K562 (cell line): Measurements from ENCODE around the gene CD300LG. TPM values are rescaled to one million over a fixed set of nuclear protein-coding genes. Genes with fewer than 3 reads are reported as not detected.

Experiments used
- ATAC-seq: fragments of 200-7000 bp; cut with Tn5 transposase; 3 replicates; pipeline ENCODE4 v1.9.1; 2020; ENCODE audit warnings: moderate library complexity
- BruUV-seq: library from RNA; stranded (reverse); fragments of 400-500 nt; replicated peaks from 2 replicates; lab custom pipeline; 2021; lab: Mats Ljungman, UMichigan
- CTCF ChIA-PET: fragments of 300-600 bp; formaldehyde crosslinking; extraction: SDS; loops from one replicate; lab custom pipeline; 2021; ENCODE audit warnings: low intra/inter-chr PET ratio; lab: Yijun Ruan, JAX
- POLR2A ChIA-PET: fragments of 300-600, 350-650 bp; sonication (Branson Sonifier 250); formaldehyde crosslinking; extraction: SDS; loops from one replicate; lab custom pipeline; 2021; ENCODE audit warnings: antibody characterized with exemption, inconsistent platforms; lab: Yijun Ruan, JAX
- DNase-seq, 4 experiments: peaks; one replicate each; pipeline versions ENCODE4 v3.0.0 to v3.0.0-alpha.2; 2011 to 2018; ENCODE audit warnings: low spot score in 3 of 4, mixed read lengths in 3 of 4; ENCODE audit errors: extremely low read depth in 1 of 4
- FAIRE-seq: peaks from 2 replicates; lab custom pipeline; 2011; peaks lifted over from hg19 to GRCh38; lab: Jason Lieb, UNC
- H2AFZ ChIP-seq: 2 replicates; pipeline ENCODE4 v1.6.0; 2011; ENCODE audit warnings: low read depth, low read length, control low read depth, inconsistent platforms
- H3K27ac ChIP-seq: fragments of 200-600 bp; 3 replicates; pipeline ENCODE4 v1.8.0; 2011; ENCODE audit warnings: low read depth, mild to moderate bottlenecking, control low read depth, inconsistent platforms, low read length, moderate library complexity, mixed read lengths; ENCODE audit errors: extremely low read depth
- H3K27me3 ChIP-seq, 2 experiments: fragments of 300-600 bp in 1 of 2; 2 replicates in 1 of 2; 3 replicates in 1 of 2; pipeline versions ENCODE4 v1.6.0 to v1.8.0; 2011; ENCODE audit warnings: inconsistent platforms in 2 of 2, low read length in 2 of 2, mild to moderate bottlenecking in 1 of 2, mixed read lengths in 1 of 2, moderate library complexity in 1 of 2; ENCODE audit not compliant: control insufficient read depth in 2 of 2, insufficient read depth in 2 of 2
- H3K36me3 ChIP-seq: fragments of 300-600 bp; 3 replicates; pipeline ENCODE4 v1.8.0; 2011; ENCODE audit warnings: mild to moderate bottlenecking, low read length, inconsistent platforms; ENCODE audit not compliant: control insufficient read depth, insufficient read depth
- H3K4me1 ChIP-seq, 2 experiments: fragments of 200-600 bp in 1 of 2; replicated peaks in 1 of 2; 2 replicates in 1 of 2; 3 replicates in 1 of 2; pipeline versions ENCODE4 v1.5.1 to v1.8.0; 2011; ENCODE audit warnings: inconsistent platforms in 2 of 2, low read length in 2 of 2, mild to moderate bottlenecking in 1 of 2, mixed read lengths in 1 of 2, moderate library complexity in 1 of 2; ENCODE audit not compliant: control insufficient read depth in 2 of 2, insufficient read depth in 2 of 2
- H3K4me2 ChIP-seq: 2 replicates; pipeline ENCODE4 v1.6.1; 2011; ENCODE audit warnings: low read length, control low read depth, inconsistent platforms, mixed read lengths; ENCODE audit not compliant: insufficient read depth
- H3K4me3 ChIP-seq: fragments of 200-600 bp; sonication (generic), shearing (Covaris generic); 2 replicates; pipeline ENCODE4 v1.5.1; 2016; ENCODE audit warnings: control low read depth, inconsistent platforms
- H3K79me2 ChIP-seq: fragments of 200-600 bp; 3 replicates; pipeline ENCODE4 v1.8.0; 2011; ENCODE audit warnings: low read length, inconsistent platforms; ENCODE audit not compliant: control insufficient read depth, insufficient read depth
- H3K9ac ChIP-seq, 2 experiments: 2 replicates each; pipeline versions ENCODE4 v1.6.0 to v1.6.1; 2011; ENCODE audit warnings: low read depth in 2 of 2, low read length in 2 of 2, control low read depth in 1 of 2, inconsistent platforms in 1 of 2, mild to moderate bottlenecking in 1 of 2, mixed read lengths in 1 of 2; ENCODE audit not compliant: insufficient read depth in 1 of 2
- H3K9me1 ChIP-seq: one replicate; pipeline ENCODE4 v1.6.0; 2011; ENCODE audit warnings: inconsistent platforms, mild to moderate bottlenecking, low read length, moderate library complexity; ENCODE audit not compliant: control insufficient read depth, insufficient read depth
- H3K9me3 ChIP-seq: replicated peaks from 2 replicates; pipeline ENCODE4 v1.5.1; 2011; ENCODE audit warnings: low read depth, low read length, inconsistent platforms; ENCODE audit not compliant: control insufficient read depth, insufficient read depth
- H4K20me1 ChIP-seq: replicated peaks from 2 replicates; pipeline ENCODE4 v1.6.1; 2011; ENCODE audit warnings: low read length, inconsistent platforms, mixed read lengths; ENCODE audit not compliant: control insufficient read depth, insufficient read depth
- ATF1 ChIP-seq, 2 experiments: fragments of 450-650 bp in 1 of 2; IDR thresholded peaks; 2 replicates each; pipeline ENCODE4 v1.6.1; 2016; ENCODE audit warnings: missing compliant biosample characterization in 1 of 2, missing genetic modification characterization in 1 of 2
- EGR1 ChIP-seq: fragments of 450-650 bp; conservative IDR thresholded peaks from 2 replicates; pipeline ENCODE4 v1.6.1; 2017; ENCODE audit warnings: mild to moderate bottlenecking
- GABPB2 ChIP-seq: fragments of 250-450 bp; sonication (Bioruptor Pico); conservative IDR thresholded peaks from 2 replicates; pipeline ENCODE4 v1.5.1; 2021; ENCODE audit warnings: mild to moderate bottlenecking
- PCBP2 ChIP-seq: fragments of 200-400 bp; formaldehyde crosslinking; IDR thresholded peaks from 2 replicates; pipeline ENCODE4 v1.6.1; 2018; ENCODE audit warnings: low read length, low read depth, mild to moderate bottlenecking, moderate library complexity; ENCODE audit not compliant: poor library complexity, severe bottlenecking
- PTTG1 ChIP-seq: fragments of 450-650 bp; IDR thresholded peaks from 2 replicates; pipeline ENCODE4 v1.6.1; 2016; ENCODE audit warnings: low read depth, mild to moderate bottlenecking, missing genetic modification characterization, missing compliant biosample characterization
- ZKSCAN1 ChIP-seq: fragments of 150-350 bp; IDR thresholded peaks from 2 replicates; pipeline ENCODE4 v1.6.1; 2016; ENCODE audit warnings: low read depth, low read length
- ZZZ3 ChIP-seq: fragments of 450-650 bp; IDR thresholded peaks from 2 replicates; pipeline ENCODE4 v1.6.1; 2016; ENCODE audit warnings: antibody characterized with exemption, mild to moderate bottlenecking, moderate library complexity
- WGBS: fragments of 100-300 bp; shearing (Covaris generic); methylation state at CpG from one replicate; pipeline ENCODE4 v1.1.6; 2016; ENCODE audit warnings: low coverage, mixed read lengths; ENCODE audit not compliant: insufficient coverage; ENCODE audit errors: missing lambda C conversion rate; 5-methylcytosine and 5-hydroxymethylcytosine counted together
- in situ Hi-C: fragments of 300-500 bp; cut with MboI; formaldehyde crosslinking; loops from 4 replicates; pipeline ENCODE4 v1.15.0; 2018; ENCODE audit warnings: inconsistent platforms, mixed read lengths
- intact Hi-C: fragments of 100-400 bp; cut with micrococcal nuclease; formaldehyde crosslinking; loops from 2 replicates; pipeline ENCODE4 v1.14.2; 2022
- polyA plus RNA-seq, 8 experiments: library from polyadenylated mRNA; depleted of rRNA in 4 of 8; stranded (reverse) in 5 of 8; unstranded in 3 of 8; fragments of >200 nt; fragmentation: Nextera tagmentation in 2 of 8; fragmentation: Illumina TruSeq in 1 of 8; extraction: Ambion mirVana in 2 of 8; extraction: Trizol in 1 of 8; gene quantifications; 2 replicates each; pipeline versions ENCODE4 v1.2.1 to v1.2.3, GENCODE V29; 2011 to 2014; ENCODE audit warnings: inconsistent platforms in 1 of 8, missing spikeins in 1 of 8
- total RNA-seq, 7 experiments: library from RNA; depleted of rRNA in 6 of 7; stranded (reverse); fragments of >200 nt in 6 of 7; fragmentation: Illumina TruSeq in 2 of 7; extraction: Trizol in 2 of 7; gene quantifications; 2 replicates each; pipeline versions ENCODE4 v1.2.1 to v1.2.3, GENCODE V29; 2011 to 2021; ENCODE audit warnings: low replicate concordance in 1 of 7
- TF ChIP-seq, protein P1 (sequence below), 3 experiments: fragments of 200-800 bp in 1 of 3; sonication (Bioruptor generic) in 1 of 3; sonication (generic) in 1 of 3; formaldehyde crosslinking in 1 of 3; IDR thresholded peaks; 2 replicates each; pipeline versions ENCODE4 v1.6.1 to v1.8.0; 2016 to 2022; ENCODE audit warnings: mild to moderate bottlenecking in 2 of 3, missing compliant biosample characterization in 2 of 3, missing genetic modification characterization in 2 of 3, missing genetic modification reagents in 1 of 3

CD300LG gene
- total and polyA plus RNA-seq, 9 of the 15 experiments (the other 6 are each of a cell fraction or from before 2014, with no cell fraction given), result not detected

GRCh38 chr17:43808076-43808475, 38.9 kb upstream of the CD300LG start:
- intact Hi-C loops, result no loop called here
- ChIA-PET POLR2A (interaction anchor here (0.7 kb wide), 1 partner anchor 270 kb away, joined by 3 read pairs; no protein-coding TSS in a partner anchor), CTCF (no interaction called here)
- no peaks in the 10 kb centered on the region for H3K9me1 ChIP-seq
- no peaks in the 10 kb centered on the region for H3K79me2 ChIP-seq
- no peaks in the 10 kb centered on the region for H3K9me3 ChIP-seq
- H3K4me3 ChIP-seq, result no peak overlapping the region
- peaks cover 0 to 1% of the 10 kb centered on the region in 2 experiments; a peak in 1 of 5 replicates for H3K27me3 ChIP-seq
- H3K36me3 ChIP-seq, result peaks cover 5% of the 10 kb centered on the region; the same call in 1 of the 3 replicates
- ATAC-seq (no peak), DNase-seq (no peak), FAIRE-seq (no peak)
- no peak overlapping the region for H3K4me2 ChIP-seq
- H3K27ac ChIP-seq, result no peak overlapping the region
- no peak overlapping the region for H2AFZ ChIP-seq
- no TSS peak for BruUV-seq
- TF ChIP-seq PCBP2, result no peak
- no peak for TF ChIP-seq GABPB2 (CRISPR knock-in tag)
- TF ChIP-seq EGR1, result 0 out of 2 replicates have a peak, but pooled peaks have one; percentile 30
- no peak for TF ChIP-seq ZKSCAN1
- no peak for TF ChIP-seq ZZZ3
- no peak for TF ChIP-seq ATF1 (CRISPR knock-in tag; IDR thresholded peaks at IDR 0.05)
- no peak for TF ChIP-seq ATF1 (tag; IDR thresholded peaks at IDR 0.05)
- WGBS, result 41% methylated on average over 4 of the region's 4 CpGs
- H3K4me1 ChIP-seq, result no peaks in the 10 kb centered on the region
- H4K20me1 ChIP-seq, result no peaks in the 10 kb centered on the region
- in situ Hi-C loops, result no loop called here
- no peak overlapping the region for H3K9ac ChIP-seq

DNA sequence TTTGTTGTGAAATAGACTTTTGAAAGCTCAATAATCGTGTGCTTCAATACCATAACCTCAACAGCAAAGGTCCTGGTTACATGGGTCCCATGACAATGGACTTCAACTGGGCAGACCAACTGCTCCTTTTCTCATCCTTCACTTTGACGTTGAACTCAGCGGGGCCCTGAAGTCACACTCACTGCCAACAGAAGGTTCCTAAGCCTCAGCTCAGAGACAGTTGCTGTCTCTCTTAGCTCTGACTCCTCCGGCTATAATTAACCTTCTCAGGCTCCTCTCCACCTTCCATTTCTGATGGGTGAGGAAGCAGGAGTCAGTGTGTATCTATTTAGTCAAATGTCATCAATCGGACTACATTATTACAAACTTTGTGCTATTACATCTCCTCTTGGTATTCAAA, 37.9 kb upstream of the CD300LG start:
- POLR2A ChIA-PET, result interaction anchor here (1.3 kb wide), 1 partner anchor 10 kb away, joined by 4 read pairs; no protein-coding TSS in a partner anchor
- peak; percentile 19 for FAIRE-seq
- intact Hi-C loops, result no loop called here

More for the DNA sequence above, 37.9 kb upstream of the CD300LG start:
- Histone ChIP-seq H3K27me3 (0 out of 5 replicates have a peak, but pooled peaks cover 0 to 9% of the 10 kb centered on the region in 2 experiments), H3K36me3 (peaks cover 5% of the 10 kb centered on the region; the same call in 1 of the 3 replicates), H3K4me2 (no peak overlapping the region), H3K27ac (no peak overlapping the region)
- in situ Hi-C loops, result no loop called here
- BruUV-seq, result no TSS peak
- CTCF ChIA-PET, result no interaction called here
- DNase-seq, result no peak
- ATAC-seq, result no peak
- TF ChIP-seq PTTG1 (tag), result no peak
- TF ChIP-seq, protein P1, sequence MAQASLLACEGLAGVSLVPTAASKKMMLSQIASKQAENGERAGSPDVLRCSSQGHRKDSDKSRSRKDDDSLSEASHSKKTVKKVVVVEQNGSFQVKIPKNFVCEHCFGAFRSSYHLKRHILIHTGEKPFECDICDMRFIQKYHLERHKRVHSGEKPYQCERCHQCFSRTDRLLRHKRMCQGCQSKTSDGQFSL (CRISPR knock-in tag; IDR thresholded peaks at IDR 0.05), result no peak
- TF ChIP-seq, protein P1 (tag; IDR thresholded peaks at IDR 0.05), result no peak
- TF ChIP-seq, all 486 proteins: peak for 0
- no peak overlapping the region for H2AFZ ChIP-seq
- H3K4me3 ChIP-seq, result no peak overlapping the region
- no peaks in the 10 kb centered on the region for H3K79me2 ChIP-seq
- H4K20me1 ChIP-seq, result no peaks in the 10 kb centered on the region
- no peaks in the 10 kb centered on the region for H3K9me1 ChIP-seq
- no peaks in the 10 kb centered on the region for H3K4me1 ChIP-seq
- no peak overlapping the region for H3K9ac ChIP-seq
- WGBS, result 48% methylated on average over 5 of the region's 5 CpGs
- H3K9me3 ChIP-seq, result no peaks in the 10 kb centered on the region
